ENCODE data around the gene DNPEP.

DNA sequence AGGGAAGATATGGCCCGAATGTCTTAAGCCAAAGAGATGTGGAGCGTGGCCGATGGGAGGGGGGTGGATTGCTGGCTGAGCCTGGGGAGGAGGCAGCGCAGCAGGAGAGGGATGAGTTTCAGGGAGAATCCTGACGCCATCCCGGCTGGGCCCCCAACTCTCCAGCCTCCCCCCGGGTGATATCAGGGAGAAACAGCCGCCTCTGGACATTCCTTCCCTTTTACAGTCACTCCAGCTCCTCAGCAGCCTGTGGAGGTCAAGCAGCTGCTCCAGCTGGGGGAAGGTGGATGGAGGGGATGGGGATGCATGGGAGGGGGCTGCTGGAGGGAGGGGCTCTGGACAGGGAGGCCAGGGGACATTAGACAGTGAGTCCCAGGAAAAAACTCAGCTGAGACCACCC, 20.9 kb upstream of the DNPEP start:
- TF ChIP-seq, protein P1, sequence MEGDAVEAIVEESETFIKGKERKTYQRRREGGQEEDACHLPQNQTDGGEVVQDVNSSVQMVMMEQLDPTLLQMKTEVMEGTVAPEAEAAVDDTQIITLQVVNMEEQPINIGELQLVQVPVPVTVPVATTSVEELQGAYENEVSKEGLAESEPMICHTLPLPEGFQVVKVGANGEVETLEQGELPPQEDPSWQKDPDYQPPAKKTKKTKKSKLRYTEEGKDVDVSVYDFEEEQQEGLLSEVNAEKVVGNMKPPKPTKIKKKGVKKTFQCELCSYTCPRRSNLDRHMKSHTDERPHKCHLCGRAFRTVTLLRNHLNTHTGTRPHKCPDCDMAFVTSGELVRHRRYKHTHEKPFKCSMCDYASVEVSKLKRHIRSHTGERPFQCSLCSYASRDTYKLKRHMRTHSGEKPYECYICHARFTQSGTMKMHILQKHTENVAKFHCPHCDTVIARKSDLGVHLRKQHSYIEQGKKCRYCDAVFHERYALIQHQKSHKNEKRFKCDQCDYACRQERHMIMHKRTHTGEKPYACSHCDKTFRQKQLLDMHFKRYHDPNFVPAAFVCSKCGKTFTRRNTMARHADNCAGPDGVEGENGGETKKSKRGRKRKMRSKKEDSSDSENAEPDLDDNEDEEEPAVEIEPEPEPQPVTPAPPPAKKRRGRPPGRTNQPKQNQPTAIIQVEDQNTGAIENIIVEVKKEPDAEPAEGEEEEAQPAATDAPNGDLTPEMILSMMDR (IDR thresholded peaks at IDR 0.05; ENCODE audit: low read length), result no peak
- TF ChIP-seq EZH2 (IDR thresholded peaks at IDR 0.05; ENCODE audit: borderline replicate concordance, low read length), result no peak
